ENCODE measurements around the gene ELAVL2. TPM values are rescaled to one million over a fixed set of nuclear protein-coding genes. Genes with fewer than 3 reads are reported as not detected.

Gene ELAVL2
- total RNA-seq, 1 experiment from 2014 or later, result 16.8 TPM

GRCh38 chr9:23754551-23754950 is 71.5 kb downstream of the ELAVL2 start:
- Histone ChIP-seq H3K18ac (ENCODE audit: insufficient read length, low read depth, low read length) (no peak overlapping the region), H2BK15ac (ENCODE audit: low read depth, low read length) (no peak overlapping the region), H4K20me1 (ENCODE audit: control insufficient read depth, insufficient read depth, insufficient read length) (no peaks in the 10 kb centered on the region), H3K4me1 (ENCODE audit: insufficient read depth, low read length) (peaks cover 14% of the 10 kb centered on the region; the same call in 1 of the 2 replicates), H3K9ac (ENCODE audit: extremely low read depth, insufficient read length, low read length) (no peak overlapping the region), H4K91ac (ENCODE audit: insufficient read length, low read depth, low read length) (no peak overlapping the region), H3K27me3 (ENCODE audit: insufficient read depth, low read length) (no peaks in the 10 kb centered on the region), H3K56ac (ENCODE audit: insufficient read length, low read depth, low read length) (no peak overlapping the region), H3K14ac (ENCODE audit: insufficient read depth, low read length) (no peak overlapping the region), H2AK5ac (ENCODE audit: insufficient read length, low read length) (no peak overlapping the region), H3K9me3 (ENCODE audit: control insufficient read depth, low read depth, low read length) (no peaks in the 10 kb centered on the region), H3K79me1 (ENCODE audit: insufficient read depth, low read depth, low read length, poor library complexity, severe bottlenecking) (peaks cover 2% of the 10 kb centered on the region), H3K4ac (ENCODE audit: low read depth, low read length) (no peak overlapping the region), H3K23ac (ENCODE audit: insufficient read length, low read depth, low read length) (no peak overlapping the region), H3T11ph (ENCODE audit: low read length) (no peak overlapping the region), H3K4me2 (ENCODE audit: insufficient read depth, insufficient read length, low read length) (no peak overlapping the region), H2AFZ (ENCODE audit: low read length) (no peak overlapping the region), H4K5ac (ENCODE audit: insufficient read length, low read depth, low read length) (no peak overlapping the region), H2BK12ac (ENCODE audit: insufficient read length, low read depth, low read length) (no peak overlapping the region), H3K23me2 (ENCODE audit: insufficient read length, low read depth, low read length, poor library complexity, severe bottlenecking) (no peaks in the 10 kb centered on the region), H2BK20ac (ENCODE audit: low read depth, low read length, poor library complexity, severe bottlenecking) (no peak overlapping the region), H2BK5ac (ENCODE audit: insufficient read length, low read length) (no peak overlapping the region), H4K8ac (replicated peaks; ENCODE audit: insufficient read length, low read depth, low read length) (no peak overlapping the region), H3K27ac (ENCODE audit: insufficient read length, low read depth, low read length) (no peak overlapping the region), H2BK120ac (ENCODE audit: low read depth, low read length, poor library complexity, severe bottlenecking) (no peak overlapping the region), H3K79me2 (ENCODE audit: insufficient read depth, low read length) (peaks cover 8% of the 10 kb centered on the region; the same call in 1 of the 2 replicates)
- Mint-ChIP-seq H3K4me1 (peaks cover 46 to 52% of the 10 kb centered on the region in 2 experiments), H3K9me3 (no peaks in the 10 kb centered on the region), H3K4me3 (no peak overlapping the region), H3K27ac (peak overlapping the region in 2 of 3 experiments; percentile 16 to 45; a peak in 2 of 7 replicates), H3K27me3 (ENCODE audit: low read depth) (no peaks in the 10 kb centered on the region), H3K36me3 (ENCODE audit: insufficient read depth in 1 of 3, low read depth in 3 of 3) (peaks cover 0 to 14% (median 0%) of the 10 kb centered on the region in 3 experiments; a peak in 5 of 7 replicates)
- TF ChIP-seq, protein P1, sequence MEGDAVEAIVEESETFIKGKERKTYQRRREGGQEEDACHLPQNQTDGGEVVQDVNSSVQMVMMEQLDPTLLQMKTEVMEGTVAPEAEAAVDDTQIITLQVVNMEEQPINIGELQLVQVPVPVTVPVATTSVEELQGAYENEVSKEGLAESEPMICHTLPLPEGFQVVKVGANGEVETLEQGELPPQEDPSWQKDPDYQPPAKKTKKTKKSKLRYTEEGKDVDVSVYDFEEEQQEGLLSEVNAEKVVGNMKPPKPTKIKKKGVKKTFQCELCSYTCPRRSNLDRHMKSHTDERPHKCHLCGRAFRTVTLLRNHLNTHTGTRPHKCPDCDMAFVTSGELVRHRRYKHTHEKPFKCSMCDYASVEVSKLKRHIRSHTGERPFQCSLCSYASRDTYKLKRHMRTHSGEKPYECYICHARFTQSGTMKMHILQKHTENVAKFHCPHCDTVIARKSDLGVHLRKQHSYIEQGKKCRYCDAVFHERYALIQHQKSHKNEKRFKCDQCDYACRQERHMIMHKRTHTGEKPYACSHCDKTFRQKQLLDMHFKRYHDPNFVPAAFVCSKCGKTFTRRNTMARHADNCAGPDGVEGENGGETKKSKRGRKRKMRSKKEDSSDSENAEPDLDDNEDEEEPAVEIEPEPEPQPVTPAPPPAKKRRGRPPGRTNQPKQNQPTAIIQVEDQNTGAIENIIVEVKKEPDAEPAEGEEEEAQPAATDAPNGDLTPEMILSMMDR (conservative IDR thresholded peaks at IDR 0.05), result no peak
- no peak for DNase-seq
- WGBS (ENCODE audit: extremely low coverage, insufficient read length, low lambda C conversion rate), result no CpG with 5 or more reads among the region's 5 CpGs
